SK-N-SH treated with all-trans-retinoic acid at 6 μM for 48 hours (cell line): ENCODE results near the gene R3HDM2.

Experiments used
- RARB ChIP-seq: fragments of 250-450 bp; sonication (Bioruptor Pico); IDR thresholded peaks from 2 replicates; pipeline ENCODE4 v1.8.0; 2021; ENCODE audit warnings: mild to moderate bottlenecking, moderate library complexity
- ZFP30 ChIP-seq: fragments of 450-650 bp; formaldehyde crosslinking; IDR thresholded peaks from 2 replicates; pipeline ENCODE4 v1.5.0; 2022; ENCODE audit warnings: mild to moderate bottlenecking, moderate library complexity

- TF ChIP-seq RARB (no peak), ZFP30 (no peak)
These were observed 33.4 kb downstream of the R3HDM2 start for GRCh38 chr12:57397441-57397840.
